Measurements from ENCODE around the gene TPST1.

TPST1 gene

DNA sequence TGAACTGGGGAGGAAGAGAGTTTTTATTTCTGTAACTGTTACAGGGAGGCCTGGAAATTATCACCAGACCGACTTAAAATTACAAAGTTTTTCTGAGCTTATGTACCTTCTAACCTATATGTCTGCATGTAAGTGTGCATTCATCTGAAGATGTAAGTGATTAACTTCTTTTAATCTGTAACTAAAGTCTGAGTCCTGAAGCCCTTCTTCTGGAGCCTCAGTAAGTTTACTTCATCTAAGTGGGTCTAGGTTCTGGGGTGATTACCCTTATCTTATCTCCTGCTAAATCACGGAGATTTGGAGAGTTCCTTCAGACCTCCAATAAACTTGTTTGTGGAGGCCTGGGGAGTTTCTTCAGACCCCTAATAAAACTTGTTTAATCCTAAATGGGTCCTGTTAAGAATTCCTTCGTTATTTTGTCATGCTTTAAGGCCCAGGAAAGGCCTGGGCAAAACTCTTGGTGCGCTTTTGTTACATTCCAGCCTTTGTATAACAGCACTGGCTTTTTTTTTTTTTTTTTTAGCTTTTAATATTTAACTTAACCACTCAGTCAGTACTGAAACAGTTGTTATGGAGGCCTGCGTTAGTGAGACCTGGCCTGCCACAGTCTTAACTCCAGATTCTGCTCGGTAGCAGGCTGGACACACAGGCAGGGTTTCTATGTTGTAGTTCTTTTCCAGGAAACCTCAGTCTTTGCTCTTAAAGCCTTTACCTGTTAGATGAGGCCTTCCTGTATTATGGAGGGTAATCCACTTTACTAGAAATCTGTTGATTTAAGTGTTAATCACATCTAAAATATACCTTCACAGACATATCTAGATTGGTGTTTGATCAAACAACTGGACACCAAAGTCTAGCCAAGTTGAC, 33.0 kb downstream of the TPST1 start:
- Histone ChIP-seq H3K27ac (no peak overlapping the region), H3K36me3 (replicated peaks) (no peaks in the 10 kb centered on the region), H3K27me3 (replicated peaks) (no peaks in the 10 kb centered on the region), H3K4me3 (ENCODE audit: low read depth, low read length) (no peak overlapping the region)
- no peak for DNase-seq
- in situ Hi-C loops (cut with HindIII; ENCODE audit: low pct_ligation_motif_present, low sequenced_read_pairs) = no loop called here
- TF ChIP-seq, protein P1, sequence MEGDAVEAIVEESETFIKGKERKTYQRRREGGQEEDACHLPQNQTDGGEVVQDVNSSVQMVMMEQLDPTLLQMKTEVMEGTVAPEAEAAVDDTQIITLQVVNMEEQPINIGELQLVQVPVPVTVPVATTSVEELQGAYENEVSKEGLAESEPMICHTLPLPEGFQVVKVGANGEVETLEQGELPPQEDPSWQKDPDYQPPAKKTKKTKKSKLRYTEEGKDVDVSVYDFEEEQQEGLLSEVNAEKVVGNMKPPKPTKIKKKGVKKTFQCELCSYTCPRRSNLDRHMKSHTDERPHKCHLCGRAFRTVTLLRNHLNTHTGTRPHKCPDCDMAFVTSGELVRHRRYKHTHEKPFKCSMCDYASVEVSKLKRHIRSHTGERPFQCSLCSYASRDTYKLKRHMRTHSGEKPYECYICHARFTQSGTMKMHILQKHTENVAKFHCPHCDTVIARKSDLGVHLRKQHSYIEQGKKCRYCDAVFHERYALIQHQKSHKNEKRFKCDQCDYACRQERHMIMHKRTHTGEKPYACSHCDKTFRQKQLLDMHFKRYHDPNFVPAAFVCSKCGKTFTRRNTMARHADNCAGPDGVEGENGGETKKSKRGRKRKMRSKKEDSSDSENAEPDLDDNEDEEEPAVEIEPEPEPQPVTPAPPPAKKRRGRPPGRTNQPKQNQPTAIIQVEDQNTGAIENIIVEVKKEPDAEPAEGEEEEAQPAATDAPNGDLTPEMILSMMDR (IDR thresholded peaks at IDR 0.05; ENCODE audit: low read depth, low read length, missing control alignments) = no peak

GRCh38 chr7:66238773-66239466, 33.8 kb downstream of the TPST1 start:
- in situ Hi-C loops (cut with HindIII; ENCODE audit: low pct_ligation_motif_present, low sequenced_read_pairs) = no loop called here
- H3K36me3 ChIP-seq (replicated peaks) = no peaks in the 10 kb centered on the region
- DNase-seq = no peak
- no peaks in the 10 kb centered on the region for H3K27me3 ChIP-seq (replicated peaks)
- no peak overlapping the region for H3K4me3 ChIP-seq (ENCODE audit: low read depth, low read length)
- TF ChIP-seq, protein P1 (IDR thresholded peaks at IDR 0.05; ENCODE audit: low read depth, low read length, missing control alignments) = no peak
- H3K27ac ChIP-seq = no peak overlapping the region

GRCh38 chr7:66239467-66239856, 34.3 kb downstream of the TPST1 start:
- Histone ChIP-seq H3K27me3 (replicated peaks) (no peaks in the 10 kb centered on the region), H3K4me3 (ENCODE audit: low read depth, low read length) (no peak overlapping the region), H3K27ac (no peak overlapping the region), H3K36me3 (replicated peaks) (no peaks in the 10 kb centered on the region)
- TF ChIP-seq, protein P1 (IDR thresholded peaks at IDR 0.05; ENCODE audit: low read depth, low read length, missing control alignments) = no peak
- no peak for DNase-seq
- in situ Hi-C loops (cut with HindIII; ENCODE audit: low pct_ligation_motif_present, low sequenced_read_pairs) = no loop called here

GRCh38 chr7:66245008-66245407, 39.9 kb downstream of the TPST1 start:
- Histone ChIP-seq H3K27ac (no peak overlapping the region), H3K36me3 (replicated peaks) (no peaks in the 10 kb centered on the region), H3K27me3 (replicated peaks) (no peaks in the 10 kb centered on the region), H3K4me3 (ENCODE audit: low read depth, low read length) (no peak overlapping the region)
- DNase-seq = no peak
- in situ Hi-C loops (cut with HindIII; ENCODE audit: low pct_ligation_motif_present, low sequenced_read_pairs) = no loop called here
- TF ChIP-seq, protein P1 (IDR thresholded peaks at IDR 0.05; ENCODE audit: low read depth, low read length, missing control alignments) = no peak

DNA sequence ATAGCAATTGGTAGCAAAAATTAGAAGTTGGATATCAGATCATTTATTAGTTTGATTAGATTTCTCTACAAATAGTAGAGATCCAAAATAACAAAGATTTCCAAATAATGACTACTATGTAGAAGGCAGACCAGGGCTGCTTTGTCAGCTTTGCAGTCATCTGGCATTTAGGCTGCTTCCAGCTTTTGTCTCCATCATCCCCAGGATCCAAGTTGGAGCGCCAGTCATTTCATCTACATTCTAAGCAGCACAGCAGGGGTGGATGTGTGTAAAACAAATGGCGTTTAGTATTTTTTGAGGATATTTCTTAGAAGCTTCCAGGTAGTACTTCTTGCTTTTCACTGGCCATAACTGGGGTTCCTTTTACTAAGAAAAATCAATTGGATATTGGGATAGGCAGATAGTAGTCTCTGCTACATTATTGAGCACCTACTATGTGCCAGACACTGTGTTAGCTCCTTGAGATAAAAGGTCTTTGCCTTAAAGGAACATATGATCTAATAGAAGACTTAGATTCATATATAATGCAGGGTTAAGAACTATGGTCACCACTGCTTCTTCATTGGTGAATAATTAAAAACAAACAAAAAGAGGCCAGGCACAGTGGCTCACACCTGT, 41.5 kb downstream of the TPST1 start:
- Histone ChIP-seq H3K36me3 (replicated peaks) (no peaks in the 10 kb centered on the region), H3K27me3 (replicated peaks) (no peaks in the 10 kb centered on the region), H3K27ac (no peak overlapping the region), H3K4me3 (ENCODE audit: low read depth, low read length) (no peak overlapping the region)
- TF ChIP-seq, protein P1 (IDR thresholded peaks at IDR 0.05; ENCODE audit: low read depth, low read length, missing control alignments) = no peak
- DNase-seq = no peak
- in situ Hi-C loops (cut with HindIII; ENCODE audit: low pct_ligation_motif_present, low sequenced_read_pairs) = no loop called here
